ENCODE measurements around the gene CAMK1D.

The CAMK1D gene

DNA sequence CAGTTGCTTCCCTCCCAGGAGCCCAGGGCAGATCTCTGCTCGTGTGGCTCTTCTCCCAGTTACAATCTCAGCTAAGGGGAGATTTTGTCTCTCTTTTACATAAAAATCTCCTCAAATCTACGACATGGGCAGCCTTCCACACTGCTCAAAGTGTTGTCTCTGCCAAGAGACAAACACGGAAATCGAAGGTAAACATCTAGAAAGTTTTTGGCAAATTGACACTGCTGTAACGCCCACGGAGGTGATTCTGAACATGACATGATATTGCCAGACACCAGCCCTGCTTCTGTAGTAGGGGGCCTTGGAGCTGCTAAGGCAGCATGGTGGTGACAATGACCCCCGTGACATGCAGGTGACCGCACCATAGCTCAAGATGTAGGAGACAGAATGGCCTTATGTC, 523.8 kb downstream of the CAMK1D start:
- DNase-seq: no peak

DNA sequence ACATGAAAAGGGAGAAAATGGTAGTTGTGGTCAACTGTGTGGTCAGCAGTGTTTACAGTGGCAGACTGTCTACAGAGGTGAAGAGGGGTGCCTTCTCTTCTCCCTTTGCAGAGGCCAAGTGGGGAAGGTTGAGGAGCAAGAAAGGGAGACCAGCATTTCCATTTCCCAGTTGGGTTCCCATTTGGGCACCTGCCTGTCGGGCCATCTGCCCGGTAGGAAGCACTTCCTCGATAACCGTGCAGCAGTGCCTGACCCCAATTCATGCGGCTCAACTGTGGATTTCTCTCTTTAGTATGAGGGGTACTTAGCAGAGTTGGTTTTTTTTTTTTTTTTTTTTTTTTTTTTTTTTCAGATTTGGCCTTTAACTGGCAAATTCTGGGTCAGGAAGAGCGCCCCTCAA, 525.2 kb downstream of the CAMK1D start:
- no peak for DNase-seq

DNA sequence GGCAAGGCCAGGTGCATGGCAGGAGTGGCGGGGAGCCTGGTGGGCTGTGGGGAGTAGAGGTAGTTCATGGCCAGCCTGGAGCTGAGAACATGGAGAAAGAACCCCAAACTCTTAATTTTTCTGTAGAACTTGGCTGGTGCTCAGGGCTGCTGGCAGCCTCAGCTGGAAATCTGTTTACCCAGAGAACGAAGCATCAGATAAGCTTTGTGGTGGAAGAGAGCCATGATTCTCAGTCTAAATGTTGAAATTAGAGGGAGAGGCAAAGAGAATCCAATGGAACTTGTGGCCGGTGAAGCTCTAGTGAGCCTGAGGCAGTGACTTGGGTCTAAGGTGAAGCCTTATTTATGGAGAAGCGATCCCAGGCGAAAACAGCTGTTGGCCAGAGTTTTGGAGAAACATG, 525.8 kb downstream of the CAMK1D start:
- no peak for DNase-seq

DNA sequence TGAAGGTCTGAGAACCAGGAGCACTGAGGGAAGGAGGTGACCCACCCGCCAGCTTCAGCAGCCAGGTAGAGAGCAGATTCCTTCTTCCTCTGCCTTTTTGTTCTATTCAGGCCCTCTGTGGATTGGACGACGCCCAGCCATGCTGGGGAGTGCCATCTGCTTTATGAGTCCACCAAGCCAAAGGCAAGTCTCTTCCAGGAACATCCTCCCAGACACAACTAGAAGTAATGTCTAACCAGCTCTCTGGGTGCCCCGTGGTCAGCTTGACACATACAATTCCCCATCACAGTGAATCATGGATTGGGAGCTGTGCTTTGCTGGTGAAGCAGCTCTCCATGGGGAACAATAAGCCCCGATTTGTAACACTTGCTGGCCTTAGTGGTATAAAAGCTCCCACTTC, 526.9 kb downstream of the CAMK1D start:
- DNase-seq: no peak

DNA sequence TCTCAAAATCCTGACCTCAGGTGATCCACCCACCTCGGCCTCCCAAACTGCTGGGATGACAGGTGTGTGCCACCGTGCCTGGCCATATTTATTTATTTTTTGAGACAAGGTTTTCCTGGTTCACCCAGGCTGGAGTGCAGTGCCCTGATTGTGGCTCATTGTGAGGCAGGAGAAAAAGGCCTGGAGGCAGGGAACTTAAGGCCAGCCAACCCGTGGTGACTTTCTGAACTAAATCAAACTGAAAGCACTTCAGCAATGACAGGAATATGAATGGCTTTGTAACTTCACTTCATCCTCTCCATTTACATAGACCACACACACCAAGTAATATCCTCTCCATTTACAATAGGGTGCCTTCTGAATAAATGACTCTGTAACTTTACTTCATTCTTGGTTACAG, 527.8 kb downstream of the CAMK1D start:
- no peak for DNase-seq

DNA sequence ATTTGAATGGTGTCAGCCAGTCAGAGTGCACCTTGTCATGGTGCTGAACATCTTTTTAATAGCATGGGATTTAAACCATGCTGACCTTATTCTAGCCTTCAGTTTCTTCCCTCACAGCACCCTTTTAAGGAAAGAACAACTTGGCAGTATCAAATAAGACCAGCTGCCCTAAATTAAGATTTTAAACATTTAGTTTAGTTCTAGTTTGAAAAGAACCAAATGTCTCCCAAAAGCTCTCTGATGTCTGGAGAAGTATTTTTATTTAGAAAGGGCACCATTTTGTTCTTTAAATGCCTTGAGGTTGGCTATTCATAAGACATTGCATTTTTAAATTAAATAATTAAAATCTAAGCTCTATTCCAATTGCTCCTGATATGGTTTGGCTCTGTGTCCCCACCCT, 531.1 kb downstream of the CAMK1D start:
- DNase-seq: no peak

DNA sequence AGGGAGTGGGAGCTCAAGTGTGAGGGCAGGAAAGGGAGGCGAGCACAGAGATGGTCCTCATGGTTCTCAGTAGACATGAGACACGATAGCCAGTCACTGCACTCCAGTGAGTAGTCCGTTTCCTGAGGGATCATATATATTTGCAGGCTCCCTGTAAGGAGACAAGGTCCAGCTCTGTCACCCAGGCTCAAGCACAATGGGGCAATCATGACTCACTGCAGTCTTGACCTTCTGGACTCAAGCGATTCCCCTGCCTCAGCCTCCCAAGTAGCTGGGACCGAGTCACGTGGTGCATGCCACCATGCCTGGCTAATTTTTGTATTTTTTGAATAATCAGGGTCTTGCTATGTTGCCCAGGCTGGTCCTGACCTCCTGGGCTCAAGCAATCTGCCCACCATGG, 535.5 kb downstream of the CAMK1D start:
- no peak for DNase-seq
